H1 (cell line): ENCODE data around the gene ADAM23. TPM values are rescaled to one million over a fixed set of nuclear protein-coding genes. Genes with fewer than 3 reads are reported as not detected.

Experiments
- BRCA1 ChIP-seq: IDR thresholded peaks from 2 replicates; pipeline ENCODE4 v1.6.1; 2012; ENCODE audit warnings: low read depth, low read length, improper control_type of control experiment
- CHD1 ChIP-seq: IDR thresholded peaks from 2 replicates; pipeline ENCODE4 v1.6.1; 2012; ENCODE audit warnings: low read depth, low read length, improper control_type of control experiment
- EGR1 ChIP-seq: IDR thresholded peaks from 2 replicates; pipeline ENCODE4 v1.6.1; 2011; ENCODE audit warnings: low read depth, low read length, borderline replicate concordance
- KDM4A ChIP-seq: IDR thresholded peaks from one replicate; pipeline ENCODE4 v1.7.1; 2012; ENCODE audit warnings: low read depth, mild to moderate bottlenecking, moderate library complexity, low read length, inconsistent platforms; ENCODE audit not compliant: severe bottlenecking
- POU5F1 ChIP-seq: IDR thresholded peaks from 2 replicates; pipeline ENCODE4 v1.6.1; 2011; ENCODE audit warnings: low read depth, mild to moderate bottlenecking, low read length, moderate library complexity
- RBBP5 ChIP-seq: IDR thresholded peaks from 2 replicates; pipeline ENCODE4 v1.7.1; 2012; ENCODE audit warnings: low read depth, mild to moderate bottlenecking, inconsistent platforms, low read length, moderate library complexity, borderline replicate concordance
- RNF2 ChIP-seq: fragments of 200-900, 300-1000 bp; sonication (generic); IDR thresholded peaks from 2 replicates; pipeline ENCODE4 v1.7.1; 2016; ENCODE audit warnings: borderline replicate concordance, low read depth, mild to moderate bottlenecking, antibody characterized with exemption, low read length; ENCODE audit not compliant: poor library complexity, severe bottlenecking; ENCODE audit errors: missing control alignments
- SP1 ChIP-seq: IDR thresholded peaks from 2 replicates; pipeline ENCODE4 v1.6.1; 2011; ENCODE audit warnings: low read depth, low read length
- SP4 ChIP-seq: IDR thresholded peaks from 2 replicates; pipeline ENCODE4 v1.6.1; 2012; ENCODE audit warnings: low read length, inconsistent platforms
- SRF ChIP-seq: IDR thresholded peaks from 2 replicates; pipeline ENCODE4 v1.6.1; 2011; ENCODE audit warnings: mild to moderate bottlenecking, low read depth, low read length, moderate library complexity
- TAF1 ChIP-seq: IDR thresholded peaks from 2 replicates; pipeline ENCODE4 v1.6.1; 2011; ENCODE audit warnings: mild to moderate bottlenecking, low read depth, low read length
- USF2 ChIP-seq: IDR thresholded peaks from 2 replicates; pipeline ENCODE4 v1.6.1; 2011; ENCODE audit warnings: low read length, improper control_type of control experiment
- YY1 ChIP-seq: IDR thresholded peaks from 2 replicates; pipeline ENCODE4 v1.6.1; 2011; ENCODE audit warnings: low read depth, mild to moderate bottlenecking, low read length
- polyA plus RNA-seq, 7 experiments: library from polyadenylated mRNA; depleted of rRNA in 3 of 7; stranded (reverse) in 5 of 7; unstranded in 2 of 7; fragments of >200 nt in 5 of 7; fragments of 200-250 nt in 2 of 7; gene quantifications; 1 replicate in 5 of 7; 2 replicates in 1 of 7; 4 replicates in 1 of 7; pipeline versions ENCODE4 v1.2.1 to v1.2.3, GENCODE V29; 2011 to 2013; ENCODE audit warnings: missing spikeins in 2 of 7, mixed read lengths in 2 of 7
- total RNA-seq: library from RNA; stranded (reverse); fragmentation: NEBNext Ultra II Directional; extraction: Animal tissue kit (Norgen Biotek cat#: 25700); gene quantifications from 2 replicates; pipeline ENCODE4 v1.2.1, GENCODE V29; 2021

Gene ADAM23
- total and polyA plus RNA-seq, 2 of the 8 experiments (the other 6 are each of a cell fraction or from before 2014, with no cell fraction given) = 9.9 to 20.8 TPM

- TF ChIP-seq USF2 (no peak), POU5F1 (peak; percentile 60; the same call in 1 of the 2 replicates), SP1 (0 out of 2 replicates have a peak, but pooled peaks have one; percentile 51), SP4 (no peak), YY1 (peak; percentile 61), RBBP5 (no peak), KDM4A (no peak), BRCA1 (no peak), RNF2 (no peak), EGR1 (no peak), CHD1 (no peak), SRF (peak; percentile 56; the same call in 1 of the 2 replicates), TAF1 (peak; percentile 30; the same call in 1 of the 2 replicates)
Observed at GRCh38 chr2:206462240-206462854, 19.0 kb downstream of the ADAM23 start (continued).
